PC-3 (cell line): ENCODE data around the gene MRO.

Experiments
- CTCF ChIP-seq: fragments of 300-600 bp; sonication (generic); conservative IDR thresholded peaks from 2 replicates; pipeline ENCODE4 v1.5.1; 2017; ENCODE audit warnings: antibody characterized with exemption, low read depth, mild to moderate bottlenecking, low read length
- EZH2 ChIP-seq: fragments of 300-600 bp; sonication (generic); IDR thresholded peaks from one replicate; pipeline ENCODE4 v1.6.1; 2017; ENCODE audit warnings: antibody characterized with exemption, mild to moderate bottlenecking, low read length; ENCODE audit not compliant: unreplicated experiment

- TF ChIP-seq CTCF: no peak
- no peak for TF ChIP-seq EZH2
Measured at GRCh38 chr18:50853863-50854271, 34.1 kb upstream of the MRO start.
